NCI-H146 (cell line): ENCODE measurements around the gene RIMKLA.

Source experiments
- DNase-seq: peaks from one replicate; lab custom pipeline; 2025; lab: John Stamatoyannopoulos, UW

The RIMKLA gene

GRCh38 chr1:42380586-42381279 is at the start of gene RIMKLA:
Gene RIMKLA (plus strand): TSS chr1:42380792. CDS start chr1:42380935, 143 bp downstream.
- DNase-seq, result peak; percentile 74

DNA sequence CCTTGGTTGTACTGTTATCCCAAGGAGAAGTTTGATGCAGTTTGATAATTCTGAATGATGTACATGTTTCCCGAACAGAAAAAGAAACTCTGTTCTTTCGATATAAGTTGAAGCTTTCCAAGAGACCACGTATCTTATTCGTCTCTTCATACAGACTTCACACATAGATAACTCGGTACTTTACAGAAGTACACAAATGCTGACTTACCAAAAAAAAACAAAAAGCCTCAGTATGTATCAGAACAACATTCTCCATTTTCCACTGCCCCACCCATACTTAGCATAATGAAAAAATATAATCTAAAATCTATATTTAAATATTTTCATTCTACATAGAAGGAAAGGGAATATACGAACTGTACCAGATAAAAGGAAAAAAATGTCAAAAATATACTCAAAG is 47.7 kb upstream of the RIMKLA start:
- no peak for DNase-seq

DNA sequence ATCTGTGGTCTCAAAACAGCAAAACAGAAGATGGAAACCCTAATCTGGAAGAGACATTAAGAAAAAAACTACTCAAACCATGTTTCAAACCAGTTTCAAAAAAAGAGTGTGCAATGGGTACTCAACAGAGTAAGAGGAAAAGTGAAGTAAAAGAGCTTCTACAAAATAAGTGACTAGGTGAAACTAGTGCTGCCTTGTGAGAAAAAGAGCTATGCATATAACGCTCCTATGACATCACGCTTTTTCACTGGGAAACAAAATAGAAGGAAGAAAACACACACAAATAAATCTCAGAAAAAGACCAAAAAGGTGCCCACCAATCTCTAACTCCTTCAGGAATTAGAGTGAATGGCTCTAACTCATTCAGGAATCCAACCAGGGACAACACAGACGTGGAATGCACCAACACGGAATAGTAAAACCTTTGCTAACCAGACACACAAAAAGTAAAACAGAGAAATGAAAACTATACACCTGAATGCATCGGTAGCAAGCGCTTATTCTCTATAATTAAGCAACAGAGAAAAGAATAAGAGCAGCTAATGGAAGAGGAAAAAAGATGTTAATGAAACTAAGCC is 46.8 kb upstream of the RIMKLA start:
- DNase-seq, result no peak

GRCh38 chr1:42334240-42335049 is 46.1 kb upstream of the RIMKLA start:
- peak; percentile 44 for DNase-seq

DNA sequence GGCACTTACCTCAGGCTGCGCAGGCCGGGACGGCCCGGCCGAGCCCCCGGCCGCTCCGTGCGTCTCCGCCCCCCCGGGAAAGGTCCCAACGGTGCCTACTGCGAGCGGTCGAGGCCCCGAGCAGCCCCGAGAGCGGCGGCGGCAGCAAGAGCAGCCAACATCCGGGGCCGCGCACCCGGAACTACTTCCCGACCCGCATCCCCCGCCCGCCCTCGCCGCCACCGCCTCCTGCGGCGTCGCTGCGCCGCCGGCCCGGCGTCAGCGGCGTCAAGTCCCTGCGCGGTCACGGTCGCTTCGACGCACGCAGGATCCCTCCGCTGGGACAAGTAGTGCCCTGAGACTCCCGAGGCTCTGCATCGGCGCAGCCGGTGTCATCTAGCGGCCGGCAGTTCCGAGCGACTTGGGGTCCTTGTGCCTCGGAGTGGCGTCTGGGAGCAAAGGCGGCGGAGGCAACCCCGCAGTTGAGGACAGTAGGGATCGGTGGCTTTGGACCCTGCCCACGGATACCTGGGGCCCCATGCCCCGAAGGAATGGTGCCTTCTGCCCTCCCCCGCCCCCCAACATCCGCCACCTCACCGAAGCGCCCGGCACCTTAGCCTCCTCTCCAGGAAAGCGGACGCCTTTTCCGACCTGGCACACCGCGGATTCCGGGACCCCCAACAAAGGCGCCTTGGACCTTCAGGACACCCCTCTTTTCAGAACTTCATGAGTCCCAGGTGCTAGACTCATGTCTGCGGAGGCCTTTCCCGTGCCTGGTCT is 45.4 kb upstream of the RIMKLA start, which contains the start of gene FOXJ3:
Gene FOXJ3 (minus strand): TSS at position 186 of the 759 bp plus-strand sequence. CDS start 24,142 bp downstream, outside the sequence.
- peak; percentile 85 for DNase-seq

GRCh38 chr1:42335809-42336518 is 44.6 kb upstream of the RIMKLA start:
- DNase-seq, result peak; percentile 91

- DNase-seq, result peak; percentile 22
Measured at GRCh38 chr1:42336978-42337377, 43.6 kb upstream of the RIMKLA start.

GRCh38 chr1:42340093-42340492 is 40.5 kb upstream of the RIMKLA start:
- peak; percentile 98 for DNase-seq

DNA sequence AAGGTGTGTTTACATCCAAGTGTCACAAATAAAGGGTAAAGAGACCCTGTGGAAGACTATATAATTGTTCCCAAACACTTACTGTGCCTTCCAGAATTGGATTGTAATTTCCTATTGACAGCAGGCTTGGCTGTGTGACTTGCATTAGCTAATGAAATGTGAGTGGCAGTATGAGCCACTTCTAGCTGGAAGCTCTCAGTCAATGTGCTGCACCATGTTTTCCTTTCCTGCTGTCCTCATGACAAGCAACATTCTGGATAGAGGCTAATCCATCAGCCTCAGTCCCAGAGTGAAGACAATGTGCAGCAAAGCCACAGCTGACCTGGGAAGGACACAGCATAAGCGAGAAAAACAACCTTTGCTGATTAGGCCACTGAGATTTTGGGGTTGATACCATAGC is 39.7 kb upstream of the RIMKLA start:
- DNase-seq, result peak; percentile 66

DNA sequence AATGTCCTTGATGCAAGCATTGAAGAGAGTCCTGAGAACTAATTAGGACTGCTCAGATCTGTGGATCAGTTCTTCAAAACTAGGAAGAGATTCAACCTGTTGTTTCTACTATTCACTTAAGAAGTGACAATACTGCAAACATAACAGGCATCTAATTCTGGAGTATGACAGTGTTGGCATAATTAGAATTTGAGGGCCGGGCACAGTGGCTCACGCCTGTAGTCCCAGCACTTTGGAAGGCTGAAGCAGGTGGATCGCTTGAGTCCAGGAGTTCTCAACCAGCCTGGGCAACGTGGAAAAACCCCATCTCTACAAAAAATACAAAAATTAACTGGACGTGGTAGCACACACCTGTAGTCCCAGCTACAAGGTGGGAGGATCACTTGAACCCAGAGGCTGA is 37.5 kb upstream of the RIMKLA start:
- no peak for DNase-seq

GRCh38 chr1:42348498-42348897 is 32.1 kb upstream of the RIMKLA start:
- peak; percentile 23 for DNase-seq

DNA sequence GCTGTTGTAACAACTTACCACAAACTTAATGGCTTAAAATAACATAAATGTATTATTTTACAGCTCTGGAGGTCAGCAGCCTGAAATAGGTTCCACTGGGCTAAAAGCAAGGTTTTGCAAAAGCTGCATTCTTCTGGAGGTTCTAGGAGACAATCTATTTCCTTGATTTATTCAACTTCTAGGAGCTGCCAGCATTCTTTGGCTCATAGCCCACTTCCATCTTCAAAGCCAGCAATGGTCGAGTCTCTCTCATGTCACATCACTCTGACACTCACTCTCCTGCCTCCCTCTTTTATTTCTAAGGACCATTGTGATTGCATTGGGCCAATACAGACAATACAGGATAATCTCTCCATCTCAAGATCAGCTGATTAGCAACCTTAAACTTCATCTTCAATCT is 30.5 kb upstream of the RIMKLA start:
- no peak for DNase-seq

GRCh38 chr1:42358791-42359190 is 21.8 kb upstream of the RIMKLA start:
- no peak for DNase-seq

- DNase-seq, result no peak
Measured at GRCh38 chr1:42359466-42359865, 21.1 kb upstream of the RIMKLA start.

GRCh38 chr1:42364089-42364488 is 16.5 kb upstream of the RIMKLA start:
- DNase-seq, result no peak

GRCh38 chr1:42364542-42364941 is 16.1 kb upstream of the RIMKLA start:
- DNase-seq, result no peak

GRCh38 chr1:42365118-42365517 is 15.5 kb upstream of the RIMKLA start:
- no peak for DNase-seq

DNA sequence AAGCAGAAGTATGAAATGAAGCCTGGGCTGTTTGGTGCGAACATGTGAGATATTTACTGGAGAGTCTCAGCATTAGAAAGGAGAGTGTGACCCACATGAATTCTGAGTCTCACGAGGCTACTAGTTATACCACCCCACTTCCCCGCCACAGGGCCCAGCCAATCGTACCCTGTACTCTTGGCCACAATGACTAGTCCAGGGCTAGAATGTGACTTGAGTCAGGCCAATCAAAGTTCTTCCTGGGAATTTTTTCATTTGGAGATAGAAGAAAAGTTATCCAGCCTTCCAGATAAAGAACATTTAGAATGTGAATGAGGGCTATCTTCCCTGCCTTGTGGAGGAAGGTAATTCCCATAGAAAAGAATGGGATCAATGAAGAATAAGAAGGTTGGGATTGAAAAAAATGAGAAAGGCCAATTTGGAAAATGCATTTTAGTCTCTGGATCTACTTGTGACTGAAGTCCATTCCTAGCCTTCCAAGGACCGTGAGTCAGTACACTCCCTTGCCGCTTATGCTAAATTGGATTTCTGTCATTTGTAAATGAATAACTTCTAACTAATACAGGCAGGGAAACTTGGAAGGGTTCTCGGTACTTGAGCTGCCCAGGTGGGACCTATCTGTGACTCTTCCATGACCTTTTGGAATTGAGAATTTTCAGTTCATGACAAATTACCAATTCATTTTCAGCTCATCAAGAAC is 12.3 kb upstream of the RIMKLA start:
- DNase-seq, result no peak

DNA sequence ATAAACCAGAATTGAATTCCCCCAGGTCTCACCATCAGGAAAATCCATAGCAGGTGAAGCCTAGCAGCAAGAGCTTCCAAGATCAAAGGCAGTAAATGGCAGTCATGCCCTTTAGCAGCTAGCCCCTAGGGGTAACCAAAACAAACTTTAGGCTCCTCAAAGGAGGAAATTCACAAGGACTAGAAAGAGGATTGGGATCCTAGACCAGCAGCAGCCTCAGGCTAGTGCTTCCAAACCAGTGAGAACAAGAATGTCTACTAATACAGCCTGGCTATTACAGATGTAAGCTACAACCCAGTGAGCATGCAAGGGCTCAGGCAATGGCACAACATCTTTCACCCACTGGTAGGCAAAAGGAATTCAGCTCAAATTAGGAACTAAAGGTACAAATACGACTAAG is 11.1 kb upstream of the RIMKLA start:
- DNase-seq, result no peak

GRCh38 chr1:42370876-42371549 is 9.6 kb upstream of the RIMKLA start:
- DNase-seq, result no peak
